NCI-H1417 treated with DMSO at 0.1 percent for 48 hours (cell line): ENCODE data around the gene BCL2L13.
"Not testable (repeated sequence)": the region's sequence is repeated elsewhere in the genome, so short reads cannot be mapped to it uniquely, and the experiment has no call there.

ENCODE experiments used
- DNase-seq: peaks from one replicate; lab custom pipeline; 2025; lab: John Stamatoyannopoulos, UW

Gene BCL2L13

DNA sequence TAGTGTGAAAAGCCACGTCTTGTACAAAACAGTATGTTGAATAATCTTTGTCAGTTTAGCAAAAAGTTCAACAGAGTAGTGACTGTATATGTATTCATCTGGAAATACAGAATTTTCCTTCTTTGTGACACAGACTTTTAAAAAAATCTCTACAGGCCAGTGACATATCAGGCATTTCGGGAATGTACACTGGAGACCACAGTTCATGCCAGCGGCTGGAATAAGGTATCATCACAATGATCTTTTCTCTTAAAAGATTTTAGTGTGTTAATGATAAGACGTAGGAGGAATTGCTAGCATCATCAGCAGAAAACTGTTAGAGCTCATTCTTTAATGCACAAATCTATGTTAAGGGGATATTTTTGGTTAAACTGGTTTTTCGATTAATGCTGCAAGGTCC, 57.4 kb downstream of the BCL2L13 start:
- no peak for DNase-seq

GRCh38 chr22:17697196-17697595, 58.6 kb downstream of the BCL2L13 start:
- not testable (repeated sequence) for DNase-seq

DNA sequence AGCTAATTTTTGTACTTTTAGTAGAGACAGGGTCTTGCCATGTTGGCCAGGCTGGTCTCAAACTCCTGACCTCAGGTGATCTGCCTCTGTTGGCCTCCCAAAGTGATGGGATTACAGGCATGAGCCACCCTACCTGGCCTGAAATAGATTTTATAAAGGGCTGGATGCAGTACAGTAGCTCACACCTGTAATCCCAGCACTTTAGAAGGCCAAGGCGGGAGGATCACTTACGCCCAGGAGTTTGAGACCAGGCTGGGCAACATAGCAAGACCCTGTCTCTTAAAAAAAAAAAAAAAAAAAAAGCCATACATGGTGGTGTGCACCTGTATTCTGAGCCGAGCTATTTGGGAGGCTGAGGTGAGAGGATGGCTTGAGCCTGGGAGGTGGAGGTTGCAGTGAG, 59.7 kb downstream of the BCL2L13 start:
- DNase-seq, result not testable (repeated sequence)

GRCh38 chr22:17698948-17699347, 60.4 kb downstream of the BCL2L13 start:
- no peak for DNase-seq

DNA sequence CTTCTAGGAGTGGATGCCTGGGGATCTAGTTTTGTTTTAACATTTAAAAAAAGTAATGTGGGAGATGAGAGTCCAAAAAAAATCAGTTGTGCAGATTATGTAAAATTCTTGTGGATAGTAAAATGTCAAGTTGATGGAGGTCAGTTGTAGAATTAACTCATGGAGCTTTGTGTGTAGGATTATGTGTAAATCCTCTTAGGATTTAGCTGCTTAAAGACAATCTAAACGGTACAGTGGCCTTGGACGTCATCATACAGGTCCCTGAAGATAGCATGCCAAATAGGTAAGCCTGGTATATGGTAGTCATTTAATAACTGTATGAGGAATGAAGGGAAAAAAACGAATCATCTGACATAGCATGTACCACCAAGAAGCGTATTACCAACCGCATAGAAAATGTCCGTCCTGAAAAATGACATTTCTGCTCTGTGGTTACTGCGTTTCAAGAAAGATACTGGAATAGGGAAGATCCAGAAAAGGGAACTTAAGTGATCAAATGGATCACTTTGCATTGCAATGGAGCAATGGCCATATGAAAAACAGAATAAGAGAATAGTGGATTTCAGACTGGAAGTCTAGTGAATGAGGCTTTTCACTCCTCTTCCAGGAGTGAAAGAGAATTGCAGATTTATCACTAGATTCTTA, 61.3 kb downstream of the BCL2L13 start:
- DNase-seq, result no peak

GRCh38 chr22:17700778-17701177, 62.2 kb downstream of the BCL2L13 start:
- no peak for DNase-seq

GRCh38 chr22:17703811-17704210, 65.3 kb downstream of the BCL2L13 start:
- DNase-seq, result no peak

DNA sequence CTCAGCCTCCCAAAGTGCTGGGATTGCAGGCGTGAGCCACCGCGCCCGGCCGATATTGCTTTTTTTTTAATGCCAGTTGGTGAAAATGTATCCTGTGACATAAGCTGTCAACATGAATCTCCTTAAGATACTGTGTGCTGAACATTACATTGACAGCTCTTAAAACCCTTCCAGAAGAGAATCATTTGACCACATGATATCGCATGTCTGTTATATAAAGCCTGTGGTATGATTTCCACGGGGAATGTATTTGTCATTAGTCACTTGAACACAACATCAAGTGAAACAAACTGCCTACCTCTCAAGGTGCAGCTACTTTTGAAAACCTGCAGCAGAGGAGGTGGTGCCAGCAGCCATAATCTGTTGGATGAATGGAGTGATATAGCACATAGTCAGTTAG, 67.0 kb downstream of the BCL2L13 start:
- DNase-seq, result no peak

- no peak for DNase-seq
These were observed 67.7 kb downstream of the BCL2L13 start for GRCh38 chr22:17705951-17706900.

DNA sequence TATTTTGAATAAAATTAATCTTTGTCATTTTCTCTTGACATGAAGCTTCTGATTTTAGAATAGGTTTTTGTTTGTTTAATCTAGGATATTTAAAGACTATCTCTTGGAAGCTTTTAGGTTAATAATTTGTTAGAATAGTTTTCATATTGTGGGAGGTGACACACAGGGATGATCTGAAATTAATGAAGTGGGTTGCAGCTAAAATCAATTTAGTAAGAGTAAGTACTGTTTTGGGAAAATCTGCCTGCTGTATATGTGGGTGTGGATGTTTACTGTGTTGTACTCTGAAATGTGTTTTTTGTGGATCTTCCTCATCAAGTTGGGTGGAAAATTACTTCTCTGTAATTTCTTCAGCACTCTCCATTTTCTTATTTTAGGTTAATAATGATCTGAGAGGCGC, 68.4 kb downstream of the BCL2L13 start:
- DNase-seq, result no peak

- no peak for DNase-seq
These were observed 69.0 kb downstream of the BCL2L13 start for GRCh38 chr22:17707526-17707925.

GRCh38 chr22:17710023-17710422, 71.5 kb downstream of the BCL2L13 start:
- no peak for DNase-seq

GRCh38 chr22:17712441-17712840, 73.9 kb downstream of the BCL2L13 start:
- DNase-seq, result no peak

DNA sequence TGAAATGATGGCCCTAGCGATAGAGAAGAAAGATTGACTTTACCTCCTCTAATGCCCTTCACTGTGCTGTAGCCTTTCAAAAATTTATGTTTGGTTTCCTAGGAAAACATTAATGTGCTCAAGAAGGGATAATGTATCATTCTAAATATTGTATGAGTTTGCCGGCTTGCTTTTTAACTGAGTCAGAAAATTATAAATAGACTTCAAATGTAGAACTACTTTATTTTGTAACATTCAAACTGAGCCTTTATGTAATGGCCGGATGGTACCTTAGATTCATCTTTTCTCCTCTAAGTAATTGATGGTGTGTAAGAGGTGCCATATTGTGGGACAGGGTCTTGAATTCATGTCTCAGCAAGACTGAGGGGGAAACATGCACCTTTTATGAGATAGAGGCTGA, 78.0 kb downstream of the BCL2L13 start:
- no peak for DNase-seq

- DNase-seq, result no peak
These were observed 79.2 kb downstream of the BCL2L13 start for GRCh38 chr22:17717708-17718107.

GRCh38 chr22:17719911-17720310, 81.4 kb downstream of the BCL2L13 start:
- no peak for DNase-seq

- no peak for DNase-seq
These were observed 85.7 kb downstream of the BCL2L13 start for GRCh38 chr22:17724241-17724640.

GRCh38 chr22:17724678-17725499, 86.3 kb downstream of the BCL2L13 start:
- DNase-seq, result no peak

DNA sequence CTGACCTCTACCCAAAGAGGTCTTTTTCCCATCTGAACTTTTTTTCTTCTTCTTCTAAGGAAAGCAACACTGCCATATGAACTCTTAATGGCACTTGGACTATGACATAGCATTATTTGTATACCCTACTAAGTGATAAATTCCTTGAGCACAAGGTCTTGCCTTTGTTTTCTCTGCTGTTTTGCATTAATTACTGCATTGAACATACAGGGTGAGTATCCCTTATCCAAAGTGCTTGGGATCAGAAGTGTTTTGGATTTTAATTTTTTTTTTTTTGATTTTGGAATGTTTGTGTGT, 86.9 kb downstream of the BCL2L13 start:
- DNase-seq, result no peak

GRCh38 chr22:17726006-17726927, 87.7 kb downstream of the BCL2L13 start:
- DNase-seq, result no peak
